NCI-H345 (cell line): ENCODE measurements around the gene DYNLT1.
A peak's percentile ranks its signal among the peaks of the same experiment; 100 is the strongest.
"Not testable (repeated sequence)": the region's sequence is repeated elsewhere in the genome, so short reads cannot be mapped to it uniquely, and the experiment has no call there.

Experiments
- DNase-seq: peaks from one replicate; lab custom pipeline; 2025; lab: John Stamatoyannopoulos, UW

Gene DYNLT1

GRCh38 chr6:158663625-158664165 is 19.2 kb upstream of the DYNLT1 start:
- DNase-seq = peak; percentile 72

GRCh38 chr6:158662954-158663624 is 18.5 kb upstream of the DYNLT1 start:
- peak; percentile 91 for DNase-seq

- DNase-seq = no peak
Measured at GRCh38 chr6:158662607-158662953, 18.0 kb upstream of the DYNLT1 start.

- peak; percentile 54 for DNase-seq
Measured at GRCh38 chr6:158661156-158661685, 16.7 kb upstream of the DYNLT1 start.

- peak; percentile 84 for DNase-seq
Measured at GRCh38 chr6:158660333-158660754, 15.8 kb upstream of the DYNLT1 start.

GRCh38 chr6:158656986-158657385 is 12.4 kb upstream of the DYNLT1 start:
- not testable (repeated sequence) for DNase-seq

- peak; percentile 73 for DNase-seq
Measured at GRCh38 chr6:158655569-158656450, 11.3 kb upstream of the DYNLT1 start.

GRCh38 chr6:158654960-158655489 is 10.5 kb upstream of the DYNLT1 start:
- no peak for DNase-seq

GRCh38 chr6:158654498-158654897 is 10.0 kb upstream of the DYNLT1 start:
- no peak for DNase-seq

- no peak for DNase-seq
Measured at GRCh38 chr6:158653577-158654354, 9.2 kb upstream of the DYNLT1 start.

GRCh38 chr6:158651981-158652737 is 7.6 kb upstream of the DYNLT1 start:
- DNase-seq = not testable (repeated sequence)

GRCh38 chr6:158649289-158650143 is 5.0 kb upstream of the DYNLT1 start, which contains the start of gene SYTL3:
Gene SYTL3 (plus strand): TSS chr6:158650054. CDS start chr6:158663269, 13,215 bp downstream.
- DNase-seq = peak; percentile 31

- no peak for DNase-seq
Measured at GRCh38 chr6:158648682-158649131, 4.2 kb upstream of the DYNLT1 start.

GRCh38 chr6:158647501-158647900 is 3.0 kb upstream of the DYNLT1 start:
- peak; percentile 22 for DNase-seq

- DNase-seq = no peak
Measured at GRCh38 chr6:158646023-158646910, 1.7 kb upstream of the DYNLT1 start.

GRCh38 chr6:158645064-158646022 is 800 bp upstream of the DYNLT1 start:
- no peak for DNase-seq

- DNase-seq = no peak
Measured at GRCh38 chr6:158643836-158644230, 710 bp downstream of the DYNLT1 start.
